ENCODE measurements around the gene DTNBP1. TPM values are rescaled to one million over a fixed set of nuclear protein-coding genes. Genes with fewer than 3 reads are reported as not detected.

Gene DTNBP1
- total RNA-seq, 2 experiments from 2014 or later: 9.8 to 28.0 TPM

DNA sequence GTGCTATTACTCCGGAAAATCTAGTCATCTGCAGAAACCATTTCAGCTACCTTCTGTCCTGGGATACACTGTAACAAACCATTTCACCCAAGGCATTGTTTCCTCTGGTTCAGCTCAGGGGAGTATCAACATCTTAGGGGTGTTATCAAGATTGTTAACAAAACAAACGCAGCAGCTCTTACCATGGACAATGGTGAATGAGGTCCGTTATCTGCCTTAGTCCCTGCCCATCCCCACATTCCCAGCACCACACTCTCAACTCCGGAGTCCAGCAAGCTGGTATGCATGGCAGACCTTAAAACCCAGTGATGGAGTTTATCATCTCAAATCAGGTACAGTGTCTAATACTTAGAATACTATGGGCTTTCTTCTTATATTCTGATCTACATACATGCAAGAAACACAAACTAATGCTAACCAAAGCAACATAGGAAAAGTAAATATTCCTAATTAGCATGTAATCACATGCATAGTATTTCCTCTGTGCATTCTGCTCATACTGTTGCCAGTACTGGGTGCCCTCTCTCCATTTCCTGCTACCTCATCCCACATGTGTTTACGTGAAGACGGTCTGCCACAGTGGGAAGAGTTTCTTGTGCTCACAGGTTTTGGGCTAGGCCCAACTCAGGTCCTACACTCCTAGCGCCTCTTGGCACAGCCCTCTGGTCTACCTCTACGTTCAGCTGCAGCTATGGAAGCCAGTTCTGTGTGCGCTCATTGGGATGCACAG, 123.9 kb downstream of the DTNBP1 start:
- H3K9me2 ChIP-seq (ENCODE audit: insufficient read depth, low read length): no peaks in the 10 kb centered on the region
- no TSS peak for BruUV-seq (replicated peaks)
- no peak overlapping the region for H3K4me2 ChIP-seq (ENCODE audit: low read length)
- H3K27ac ChIP-seq (ENCODE audit: low read depth, low read length, poor library complexity, severe bottlenecking): no peak overlapping the region
- ChIA-PET POLR2A (interaction anchor here (0.5 to 0.6 kb wide), 2 partner anchors 82 to 276 kb away, joined by 3 read pairs; no protein-coding TSS in a partner anchor), CTCF (ENCODE audit: unreplicated experiment) (no interaction called here)
- no peaks in the 10 kb centered on the region for H3K79me2 ChIP-seq (ENCODE audit: insufficient read depth, low read depth, low read length)
- H4K20me1 ChIP-seq (ENCODE audit: insufficient read depth, low read length): no peaks in the 10 kb centered on the region
- no peak for DNase-seq (ENCODE audit: low spot score)
- no peak overlapping the region for H3K4me3 ChIP-seq (ENCODE audit: low read depth, low read length, poor library complexity, severe bottlenecking)
- H3K36me3 ChIP-seq (ENCODE audit: insufficient read depth, low read length): no peaks in the 10 kb centered on the region
- TF ChIP-seq, protein P1, sequence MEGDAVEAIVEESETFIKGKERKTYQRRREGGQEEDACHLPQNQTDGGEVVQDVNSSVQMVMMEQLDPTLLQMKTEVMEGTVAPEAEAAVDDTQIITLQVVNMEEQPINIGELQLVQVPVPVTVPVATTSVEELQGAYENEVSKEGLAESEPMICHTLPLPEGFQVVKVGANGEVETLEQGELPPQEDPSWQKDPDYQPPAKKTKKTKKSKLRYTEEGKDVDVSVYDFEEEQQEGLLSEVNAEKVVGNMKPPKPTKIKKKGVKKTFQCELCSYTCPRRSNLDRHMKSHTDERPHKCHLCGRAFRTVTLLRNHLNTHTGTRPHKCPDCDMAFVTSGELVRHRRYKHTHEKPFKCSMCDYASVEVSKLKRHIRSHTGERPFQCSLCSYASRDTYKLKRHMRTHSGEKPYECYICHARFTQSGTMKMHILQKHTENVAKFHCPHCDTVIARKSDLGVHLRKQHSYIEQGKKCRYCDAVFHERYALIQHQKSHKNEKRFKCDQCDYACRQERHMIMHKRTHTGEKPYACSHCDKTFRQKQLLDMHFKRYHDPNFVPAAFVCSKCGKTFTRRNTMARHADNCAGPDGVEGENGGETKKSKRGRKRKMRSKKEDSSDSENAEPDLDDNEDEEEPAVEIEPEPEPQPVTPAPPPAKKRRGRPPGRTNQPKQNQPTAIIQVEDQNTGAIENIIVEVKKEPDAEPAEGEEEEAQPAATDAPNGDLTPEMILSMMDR (conservative IDR thresholded peaks at IDR 0.05; ENCODE audit: low read length): no peak
- no peak for TF ChIP-seq EZH2phosphoT487 (IDR thresholded peaks at IDR 0.05; ENCODE audit: borderline replicate concordance, low read depth, low read length)
- H3K4me1 ChIP-seq (ENCODE audit: insufficient read depth, low read length, poor library complexity, severe bottlenecking): no peaks in the 10 kb centered on the region
- intact Hi-C loops (cut with micrococcal nuclease; ENCODE audit: unreplicated experiment): no loop called here
- H3K9me3 ChIP-seq (ENCODE audit: low read length): peaks cover 3% of the 10 kb centered on the region; the same call in 1 of the 2 replicates
- H2AFZ ChIP-seq (ENCODE audit: low read length): no peak overlapping the region

DNA sequence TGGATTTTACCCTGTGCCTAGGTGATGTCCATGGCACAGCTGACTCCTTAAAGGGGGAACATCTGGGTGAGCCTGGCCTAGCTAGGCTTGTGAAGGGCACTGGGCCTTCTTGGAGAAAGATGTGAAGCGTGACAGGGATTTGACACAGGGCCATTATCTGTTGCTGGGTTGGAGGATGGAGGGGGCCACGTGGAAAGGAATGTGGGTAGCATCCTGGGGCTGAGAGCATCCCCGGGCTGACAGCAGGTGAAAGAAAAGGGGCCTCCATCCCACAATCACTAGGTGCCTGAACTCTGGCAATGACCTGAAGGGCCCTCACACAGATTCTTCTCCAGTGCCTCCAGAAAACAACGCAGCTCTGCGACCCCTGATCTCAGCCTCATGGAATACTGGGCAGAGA, 124.7 kb downstream of the DTNBP1 start:
- H2AFZ ChIP-seq (ENCODE audit: low read length): no peak overlapping the region
- no peak overlapping the region for H3K27ac ChIP-seq (ENCODE audit: low read depth, low read length, poor library complexity, severe bottlenecking)
- no peak for DNase-seq (ENCODE audit: low spot score)
- TF ChIP-seq, protein P1 (conservative IDR thresholded peaks at IDR 0.05; ENCODE audit: low read length): no peak
- TF ChIP-seq EZH2phosphoT487 (IDR thresholded peaks at IDR 0.05; ENCODE audit: borderline replicate concordance, low read depth, low read length): no peak
- H3K9me2 ChIP-seq (ENCODE audit: insufficient read depth, low read length): no peaks in the 10 kb centered on the region
- POLR2A ChIA-PET: interaction anchor here (0.5 kb wide), 1 partner anchor 83 kb away, joined by 3 read pairs; no protein-coding TSS in a partner anchor
- H3K4me3 ChIP-seq (ENCODE audit: low read depth, low read length, poor library complexity, severe bottlenecking): no peak overlapping the region
- no peaks in the 10 kb centered on the region for H3K4me1 ChIP-seq (ENCODE audit: insufficient read depth, low read length, poor library complexity, severe bottlenecking)
- no TSS peak for BruUV-seq (replicated peaks)
- CTCF ChIA-PET (ENCODE audit: unreplicated experiment): no interaction called here
- no peaks in the 10 kb centered on the region; the same call in 1 of the 2 replicates for H3K9me3 ChIP-seq (ENCODE audit: low read length)
- no peaks in the 10 kb centered on the region for H3K36me3 ChIP-seq (ENCODE audit: insufficient read depth, low read length)
- H3K79me2 ChIP-seq (ENCODE audit: insufficient read depth, low read depth, low read length): no peaks in the 10 kb centered on the region
- intact Hi-C loops (cut with micrococcal nuclease; ENCODE audit: unreplicated experiment): no loop called here
- H3K4me2 ChIP-seq (ENCODE audit: low read length): no peak overlapping the region
- H4K20me1 ChIP-seq (ENCODE audit: insufficient read depth, low read length): no peaks in the 10 kb centered on the region

Data from OCI-LY7 (cell line).